Uterus (tissue), 2 donors: ENCODE data around the gene LRP1-AS.

Experiments used
- CTCF ChIP-seq, 4 experiments: fragments of 200-600 bp in 2 of 4; fragments of 450-650 bp in 2 of 4; sonication (generic) in 2 of 4; IDR thresholded peaks; one replicate each; pipeline ENCODE4 v1.5.1; 2016 to 2019; ENCODE audit warnings: antibody characterized with exemption in 4 of 4, mild to moderate bottlenecking in 2 of 4, moderate library complexity in 1 of 4
- POLR2A ChIP-seq, 2 donors: fragments of 450-650 bp; IDR thresholded peaks; one replicate each; pipeline ENCODE4 v1.6.1; 2016; ENCODE audit warnings: antibody characterized with exemption in 2 of 2, mild to moderate bottlenecking in 1 of 2, moderate library complexity in 1 of 2

- no peak for TF ChIP-seq CTCF (IDR thresholded peaks at IDR 0.05)
- no peak for TF ChIP-seq POLR2A (IDR thresholded peaks at IDR 0.05)
Observed at GRCh38 chr12:57169046-57169795, 21.8 kb upstream of the LRP1-AS start.
